HFFc6 (cell line): ENCODE data around the gene TMEM114. TPM values are rescaled to one million over a fixed set of nuclear protein-coding genes. Genes with fewer than 3 reads are reported as not detected.
"Not testable (repeated sequence)": the region's sequence is repeated elsewhere in the genome, so short reads cannot be mapped to it uniquely, and the experiment has no call there.

ENCODE experiments used
- DNase-seq: peaks from one replicate; pipeline ENCODE4 v3.0.0-alpha.2; 2018
- H3K27ac Mint-ChIP-seq: 2 replicates; pipeline ENCODE4 v1.8.0; 2020; ENCODE audit warnings: mild to moderate bottlenecking, mixed read lengths
- H3K27me3 Mint-ChIP-seq: 2 replicates; pipeline ENCODE4 v1.8.0; 2021; ENCODE audit warnings: mild to moderate bottlenecking, moderate library complexity, mixed read lengths; ENCODE audit not compliant: insufficient read depth
- H3K36me3 Mint-ChIP-seq: 2 replicates; pipeline ENCODE4 v1.8.0; 2021; ENCODE audit warnings: low read depth, mixed read lengths
- H3K4me1 Mint-ChIP-seq: 2 replicates; pipeline ENCODE4 v1.8.0; 2020; ENCODE audit warnings: low read depth, mixed read lengths
- H3K4me3 Mint-ChIP-seq: 2 replicates; pipeline ENCODE4 v1.8.0; 2020; ENCODE audit warnings: mild to moderate bottlenecking, moderate library complexity, mixed read lengths
- H3K9me3 Mint-ChIP-seq: 2 replicates; pipeline ENCODE4 v1.8.0; 2020; ENCODE audit warnings: mild to moderate bottlenecking, mixed read lengths
- total RNA-seq, 6 experiments: library from RNA; stranded (reverse); fragmentation: NEBNext Ultra II Directional; extraction: Animal tissue kit (Norgen Biotek cat#: 25700); gene quantifications; 2 replicates in 1 of 6; 3 replicates in 5 of 6; pipeline ENCODE4 v1.2.3, GENCODE V29; 2021
- TF ChIP-seq, protein P1 (sequence below): fragments of 200-600 bp; sonication (generic); IDR thresholded peaks from 2 replicates; pipeline ENCODE4 v1.5.0; 2021; ENCODE audit warnings: antibody characterized with exemption, mild to moderate bottlenecking

The TMEM114 gene
- total RNA-seq, 6 experiments from 2014 or later = not detected

- H3K4me3 Mint-ChIP-seq = no peak overlapping the region
- peak overlapping the region; percentile 52; the same call in 1 of the 2 replicates for H3K27ac Mint-ChIP-seq
These were observed 22.1 kb downstream of the TMEM114 start for GRCh38 chr16:8568231-8568617.

DNA sequence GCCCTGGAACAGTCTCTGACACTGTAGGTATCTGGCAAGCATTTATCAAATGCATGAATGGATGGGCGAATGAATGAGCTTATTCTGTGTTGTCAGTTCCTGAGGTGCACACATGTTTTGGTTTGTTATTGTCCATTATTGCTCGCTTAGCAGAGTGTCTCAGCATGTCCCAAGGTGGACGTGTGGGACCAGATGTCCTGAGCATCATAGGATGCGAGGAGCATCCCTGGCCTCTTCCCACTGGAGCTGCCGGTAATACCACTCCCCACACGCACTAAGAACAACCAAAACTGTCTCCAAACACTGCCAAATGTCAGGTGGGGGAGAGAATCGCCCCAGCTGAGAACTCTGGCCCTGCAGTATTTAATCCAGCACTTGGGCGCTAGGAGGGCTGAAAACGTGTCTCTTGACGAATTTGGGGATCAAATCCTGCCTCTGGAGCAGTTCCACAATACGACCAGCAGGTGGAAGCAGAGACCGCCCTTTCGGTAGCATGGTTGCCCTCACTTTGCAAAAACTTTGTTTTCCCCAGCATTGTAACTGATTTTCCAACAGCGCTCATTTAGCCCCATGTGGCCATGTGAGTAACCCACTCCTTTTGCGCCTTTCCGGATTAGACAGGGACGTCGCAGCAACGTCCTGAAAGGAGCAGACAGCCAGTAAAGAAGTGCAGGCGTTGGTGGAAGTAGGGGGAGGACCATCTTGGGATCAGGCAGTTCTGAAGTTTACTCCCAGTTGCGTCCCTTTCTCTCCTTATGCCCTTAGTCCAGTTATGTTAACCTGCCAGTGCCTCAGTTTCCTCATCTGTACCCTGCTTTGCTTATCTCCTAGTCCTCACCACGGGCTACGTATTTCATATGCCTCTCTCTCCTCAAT is 22.7 kb downstream of the TMEM114 start:
- Mint-ChIP-seq H3K4me1 (peaks cover 24% of the 10 kb centered on the region), H3K9me3 (no peaks in the 10 kb centered on the region), H3K36me3 (no peaks in the 10 kb centered on the region), H3K27me3 (no peaks in the 10 kb centered on the region; the same call in 1 of the 2 replicates), H3K27ac (peak overlapping the region; percentile 52; the same call in 1 of the 2 replicates), H3K4me3 (no peak overlapping the region)
- TF ChIP-seq, protein P1, sequence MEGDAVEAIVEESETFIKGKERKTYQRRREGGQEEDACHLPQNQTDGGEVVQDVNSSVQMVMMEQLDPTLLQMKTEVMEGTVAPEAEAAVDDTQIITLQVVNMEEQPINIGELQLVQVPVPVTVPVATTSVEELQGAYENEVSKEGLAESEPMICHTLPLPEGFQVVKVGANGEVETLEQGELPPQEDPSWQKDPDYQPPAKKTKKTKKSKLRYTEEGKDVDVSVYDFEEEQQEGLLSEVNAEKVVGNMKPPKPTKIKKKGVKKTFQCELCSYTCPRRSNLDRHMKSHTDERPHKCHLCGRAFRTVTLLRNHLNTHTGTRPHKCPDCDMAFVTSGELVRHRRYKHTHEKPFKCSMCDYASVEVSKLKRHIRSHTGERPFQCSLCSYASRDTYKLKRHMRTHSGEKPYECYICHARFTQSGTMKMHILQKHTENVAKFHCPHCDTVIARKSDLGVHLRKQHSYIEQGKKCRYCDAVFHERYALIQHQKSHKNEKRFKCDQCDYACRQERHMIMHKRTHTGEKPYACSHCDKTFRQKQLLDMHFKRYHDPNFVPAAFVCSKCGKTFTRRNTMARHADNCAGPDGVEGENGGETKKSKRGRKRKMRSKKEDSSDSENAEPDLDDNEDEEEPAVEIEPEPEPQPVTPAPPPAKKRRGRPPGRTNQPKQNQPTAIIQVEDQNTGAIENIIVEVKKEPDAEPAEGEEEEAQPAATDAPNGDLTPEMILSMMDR = peak; percentile 99
- peak; percentile 91 for DNase-seq

More at GRCh38 chr16:8568231-8568617, 22.1 kb downstream of the TMEM114 start:
- Mint-ChIP-seq H3K27me3 (no peaks in the 10 kb centered on the region; the same call in 1 of the 2 replicates), H3K9me3 (no peaks in the 10 kb centered on the region), H3K36me3 (no peaks in the 10 kb centered on the region), H3K4me1 (peaks cover 30% of the 10 kb centered on the region)
- DNase-seq = peak; percentile 8
- TF ChIP-seq, protein P1 = no peak

- H3K9me3 Mint-ChIP-seq = no peaks in the 10 kb centered on the region; the same call in 1 of the 2 replicates
- peaks cover under 1% of the 10 kb centered on the region for H3K27me3 Mint-ChIP-seq
- TF ChIP-seq, protein P1 = no peak
- H3K4me1 Mint-ChIP-seq = peaks cover 7% of the 10 kb centered on the region
- no peaks in the 10 kb centered on the region for H3K36me3 Mint-ChIP-seq
- DNase-seq = no peak
- no peak overlapping the region for H3K27ac Mint-ChIP-seq
- no peak overlapping the region for H3K4me3 Mint-ChIP-seq
These were observed 24.8 kb downstream of the TMEM114 start for GRCh38 chr16:8565498-8565897.

DNA sequence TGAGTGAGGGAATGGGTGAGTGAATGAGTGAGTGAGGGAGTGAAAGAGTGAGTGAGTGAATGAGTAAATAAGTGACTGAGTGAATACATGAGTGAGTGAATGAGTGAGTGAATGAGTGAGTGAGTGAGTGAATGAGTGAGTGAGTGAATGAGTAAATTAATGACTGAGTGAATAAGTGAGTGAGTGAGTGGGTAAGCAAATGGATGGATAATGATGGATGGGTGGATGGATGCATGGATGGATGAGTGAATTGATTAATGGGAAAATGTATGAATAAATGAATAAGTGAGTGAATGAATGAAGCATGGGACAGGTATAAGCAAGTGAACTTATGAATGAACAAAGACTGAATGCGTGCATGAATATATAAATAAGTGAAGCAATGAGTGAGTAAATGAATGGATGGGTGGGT is 25.4 kb downstream of the TMEM114 start:
- Mint-ChIP-seq H3K9me3 (no peaks in the 10 kb centered on the region; the same call in 1 of the 2 replicates), H3K27me3 (peaks cover 5% of the 10 kb centered on the region), H3K4me3 (no peak overlapping the region), H3K4me1 (peaks cover 7% of the 10 kb centered on the region), H3K36me3 (no peaks in the 10 kb centered on the region), H3K27ac (no peak overlapping the region)
- TF ChIP-seq, protein P1 = no peak
- DNase-seq = no peak

- H3K4me3 Mint-ChIP-seq, H3K4me1 Mint-ChIP-seq, H3K9me3 Mint-ChIP-seq, DNase-seq, H3K36me3 Mint-ChIP-seq, H3K27me3 Mint-ChIP-seq, H3K27ac Mint-ChIP-seq: not testable (repeated sequence)
These were observed 26.3 kb downstream of the TMEM114 start for GRCh38 chr16:8563944-8564540.

- TF ChIP-seq, protein P1 = no peak
- Mint-ChIP-seq H3K9me3 (no peaks in the 10 kb centered on the region; the same call in 1 of the 2 replicates), H3K36me3 (no peaks in the 10 kb centered on the region), H3K4me3 (no peak overlapping the region), H3K27me3 (peaks cover 13% of the 10 kb centered on the region), H3K27ac (no peak overlapping the region), H3K4me1 (no peaks in the 10 kb centered on the region)
- no peak for DNase-seq
These were observed 28.8 kb downstream of the TMEM114 start for GRCh38 chr16:8561496-8561895.
